Measurements from ENCODE around the gene TENT5C. TPM values are rescaled to one million over a fixed set of nuclear protein-coding genes. Genes with fewer than 3 reads are reported as not detected.

TENT5C gene
- total RNA-seq, 1 donor from 2014 or later: 9.8 TPM

DNA sequence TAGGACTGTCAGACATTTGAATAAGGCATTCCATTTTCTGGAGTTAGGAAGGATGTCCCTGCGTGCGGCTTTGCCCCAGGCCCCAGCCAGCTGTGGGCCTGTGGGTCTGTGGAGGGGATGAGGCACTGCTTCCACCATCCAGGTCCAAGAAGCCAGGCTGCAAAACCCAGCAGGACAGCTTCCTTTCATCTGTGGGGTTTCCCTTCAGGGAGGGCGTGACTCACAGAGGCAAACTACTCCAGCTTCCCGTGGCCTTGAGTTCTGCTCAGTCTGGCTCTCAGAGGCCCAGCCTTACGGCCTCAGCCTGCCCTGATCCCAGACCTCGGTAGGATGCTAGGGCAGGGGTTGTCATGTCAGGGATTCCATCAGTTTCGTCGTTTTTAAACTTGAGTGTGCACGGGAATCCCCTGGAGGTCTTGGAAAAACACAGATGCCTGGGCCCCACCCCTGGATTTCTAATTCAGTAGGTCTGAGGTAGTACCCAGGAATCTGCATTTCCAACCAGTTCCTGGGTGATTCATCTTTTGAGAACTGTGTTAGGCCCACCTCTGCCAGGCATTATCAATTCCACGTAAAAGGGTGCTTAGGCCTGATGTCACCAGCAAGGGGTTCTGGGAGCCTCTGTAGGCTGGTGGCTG is 32.3 kb upstream of the TENT5C start:
- peak; percentile 37 for DNase-seq (ENCODE audit: low spot score)

DNA sequence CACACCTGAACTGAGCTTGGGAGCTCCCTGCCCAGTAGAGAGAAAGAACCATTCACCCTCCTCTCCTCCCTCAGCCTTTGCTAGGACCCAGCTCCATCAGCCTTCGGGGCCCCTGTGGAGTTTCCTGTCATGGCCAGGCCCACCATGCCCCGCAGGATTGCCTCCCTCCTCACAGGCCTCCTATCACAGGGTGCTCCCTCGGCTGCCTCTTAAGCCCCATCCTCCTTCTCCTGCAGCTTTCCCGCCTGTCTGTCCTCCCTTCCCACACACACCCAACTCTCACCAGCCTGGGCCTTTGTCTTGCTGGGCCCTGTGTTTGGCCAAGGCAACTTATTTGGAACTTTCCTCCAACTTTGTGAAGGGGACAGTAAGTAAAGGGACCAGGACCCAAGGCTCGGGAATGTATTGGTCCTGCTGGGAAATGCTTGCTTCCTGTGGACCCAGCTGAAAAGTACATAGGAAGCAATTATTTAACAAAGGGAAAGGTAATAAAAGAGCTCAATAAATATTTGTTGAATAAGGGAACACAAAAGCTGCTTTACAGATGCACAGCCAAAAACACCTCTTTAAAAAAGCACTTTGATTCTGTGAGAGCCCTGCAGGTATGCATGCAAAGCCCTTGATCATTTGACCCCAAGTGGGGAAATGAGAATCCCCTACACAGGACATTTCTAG is 31.6 kb upstream of the TENT5C start:
- peak; percentile 30 for DNase-seq (ENCODE audit: low spot score)

DNA sequence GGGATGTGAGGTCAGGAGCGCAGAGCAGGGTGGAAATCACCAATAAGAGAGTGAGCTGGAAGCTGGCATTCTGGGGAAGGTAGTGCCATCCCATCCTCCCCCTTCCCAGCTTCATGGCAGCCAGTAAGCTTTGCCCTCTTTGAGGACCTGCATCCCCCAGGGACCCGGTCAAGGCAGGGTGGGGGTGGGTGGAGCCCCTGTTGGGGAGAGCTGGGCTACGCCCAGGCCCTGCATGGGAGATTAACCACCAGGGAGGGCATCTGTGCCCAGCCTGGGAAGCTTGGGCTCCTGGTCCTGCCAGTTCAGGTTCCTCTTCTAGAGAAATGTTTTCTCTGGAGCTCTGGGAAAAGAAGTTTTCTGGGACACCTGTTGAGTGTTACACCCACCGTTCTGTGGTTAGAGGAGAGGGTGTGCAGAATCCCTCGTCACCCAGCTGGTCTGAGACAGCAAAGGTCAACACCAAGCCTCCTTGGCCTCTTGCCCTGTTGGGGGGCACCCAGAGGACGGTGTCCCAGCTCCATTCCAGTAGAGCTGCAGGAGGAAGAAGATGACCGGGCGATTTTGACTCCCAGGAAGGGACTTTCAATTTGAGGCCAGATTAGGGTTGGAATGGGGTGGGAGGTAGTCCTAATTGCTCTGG is 30.1 kb upstream of the TENT5C start:
- no peak for DNase-seq (ENCODE audit: low spot score)

DNA sequence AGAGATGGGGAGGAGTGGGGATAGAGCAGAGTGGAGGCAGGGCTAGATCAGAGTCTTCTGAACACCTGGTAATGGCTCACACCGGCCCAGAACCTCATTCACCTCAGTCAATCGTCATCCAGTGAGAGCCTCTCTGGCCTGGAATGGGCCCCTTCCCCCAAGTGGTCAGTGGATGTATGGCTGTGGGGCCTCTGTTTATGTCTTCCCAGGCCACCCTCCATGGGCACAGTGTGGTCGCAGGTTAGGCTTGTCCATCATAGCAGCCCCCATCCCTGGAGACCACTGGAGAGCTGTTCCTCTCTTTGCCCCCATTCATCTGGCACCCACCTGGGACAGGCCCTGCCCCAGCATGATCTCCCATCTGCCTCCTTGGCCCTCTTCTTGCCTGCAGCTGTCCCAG is 29.6 kb upstream of the TENT5C start:
- DNase-seq (ENCODE audit: low spot score): no peak

DNA sequence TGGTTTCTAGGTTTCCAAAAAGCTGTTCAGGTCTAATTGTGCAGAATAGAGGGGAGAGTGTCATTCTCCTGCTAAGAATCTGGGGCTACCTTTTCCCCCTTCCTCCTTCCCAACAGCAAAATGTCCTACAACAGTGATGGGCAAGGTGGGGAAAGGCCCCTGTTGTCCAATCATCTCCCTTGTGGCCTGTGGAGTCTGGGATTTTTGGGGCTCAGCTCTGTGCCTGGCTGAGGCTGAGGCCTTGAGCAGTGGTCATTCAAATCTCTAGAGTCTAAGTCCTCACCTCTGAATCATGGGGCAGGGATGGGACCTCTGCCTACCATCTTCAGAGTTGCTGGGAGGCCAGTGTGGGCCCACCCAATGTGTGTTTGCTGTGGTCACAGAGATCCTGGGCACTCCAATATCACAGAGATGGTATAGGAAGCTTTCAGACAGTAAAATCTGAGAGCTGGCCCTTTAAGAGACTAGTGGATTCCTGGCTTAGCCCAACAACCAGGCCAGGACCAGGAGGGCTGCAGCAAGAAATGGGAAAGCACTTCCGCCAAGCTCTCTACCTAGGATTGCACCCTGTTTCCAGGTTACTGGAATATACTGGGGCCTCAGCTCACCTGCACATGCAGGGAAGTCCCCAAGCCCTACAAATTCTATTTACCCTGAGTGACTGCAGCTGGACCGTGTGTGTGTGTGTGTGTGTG is 28.5 kb upstream of the TENT5C start:
- DNase-seq (ENCODE audit: low spot score): no peak

DNA sequence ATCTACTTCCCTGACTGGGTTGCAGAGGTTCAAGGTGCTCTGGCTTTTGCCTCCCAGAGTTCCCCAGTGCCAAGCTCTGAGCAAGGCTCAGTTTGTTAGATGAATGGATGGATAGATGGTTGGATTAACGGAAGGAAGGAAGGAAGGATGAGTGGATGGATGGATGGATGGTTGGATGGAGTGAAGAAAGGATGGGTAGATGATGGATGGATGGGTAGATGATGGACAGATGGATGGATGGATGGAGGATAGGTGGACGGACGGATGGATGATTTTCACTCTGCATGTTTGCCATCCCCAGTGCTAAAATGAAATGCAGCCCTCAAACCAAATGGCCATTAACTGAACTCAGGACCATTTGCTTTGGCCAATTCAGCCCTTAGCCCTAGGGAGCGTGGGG is 27.4 kb upstream of the TENT5C start:
- DNase-seq (ENCODE audit: low spot score): no peak

DNA sequence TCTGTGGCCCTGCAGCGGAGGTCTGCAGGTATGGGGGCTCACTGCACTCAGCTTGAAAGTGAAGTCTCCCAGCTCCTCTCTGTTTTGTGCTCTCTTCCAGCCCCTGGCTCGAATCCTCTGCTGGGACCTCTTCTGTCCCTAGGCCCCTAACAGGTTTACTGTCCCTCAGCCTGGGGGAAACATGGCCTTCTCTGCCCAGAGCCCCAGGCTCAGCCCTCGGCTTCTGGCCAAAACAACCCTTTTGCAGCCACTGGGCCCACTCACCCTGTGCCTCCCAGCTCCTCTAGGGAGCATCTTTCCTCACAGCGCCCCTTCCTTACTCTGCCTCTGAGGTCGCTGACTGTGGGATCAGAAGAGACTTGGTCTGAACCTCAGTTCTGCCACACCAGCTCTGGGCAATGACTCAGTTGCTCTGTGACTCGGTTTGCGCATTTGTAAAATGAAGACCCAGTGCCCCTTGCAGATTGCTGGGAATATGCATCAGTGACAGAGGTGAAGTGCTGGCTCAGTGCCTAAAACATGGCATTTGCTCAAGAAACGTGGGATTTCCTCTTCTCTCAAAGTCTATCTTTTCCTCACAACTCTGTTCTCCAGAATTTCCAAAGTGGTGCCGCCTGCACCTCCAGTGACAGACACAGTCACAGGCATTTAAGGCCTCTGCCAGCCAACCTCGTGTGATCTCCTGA is 26.5 kb upstream of the TENT5C start:
- DNase-seq (ENCODE audit: low spot score): no peak

DNA sequence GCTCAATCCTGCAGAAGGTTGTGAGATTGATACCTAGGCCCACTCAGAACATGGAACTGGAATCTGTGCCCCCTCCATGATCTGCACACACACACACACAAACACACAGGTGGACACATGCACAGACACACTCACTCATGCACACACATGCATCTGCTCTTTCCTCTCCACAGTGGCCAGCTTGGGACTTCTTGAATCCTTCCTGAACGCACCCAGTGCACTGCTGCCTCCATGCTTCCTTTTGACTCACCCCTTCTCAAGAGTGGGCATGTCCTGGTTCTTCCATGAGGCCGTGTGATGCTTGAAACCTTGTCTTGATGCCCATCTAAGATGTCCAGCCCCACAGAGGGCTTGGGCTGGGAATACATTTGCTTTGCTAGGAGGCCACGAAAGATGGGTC is 25.4 kb upstream of the TENT5C start:
- DNase-seq (ENCODE audit: low spot score): no peak

DNA sequence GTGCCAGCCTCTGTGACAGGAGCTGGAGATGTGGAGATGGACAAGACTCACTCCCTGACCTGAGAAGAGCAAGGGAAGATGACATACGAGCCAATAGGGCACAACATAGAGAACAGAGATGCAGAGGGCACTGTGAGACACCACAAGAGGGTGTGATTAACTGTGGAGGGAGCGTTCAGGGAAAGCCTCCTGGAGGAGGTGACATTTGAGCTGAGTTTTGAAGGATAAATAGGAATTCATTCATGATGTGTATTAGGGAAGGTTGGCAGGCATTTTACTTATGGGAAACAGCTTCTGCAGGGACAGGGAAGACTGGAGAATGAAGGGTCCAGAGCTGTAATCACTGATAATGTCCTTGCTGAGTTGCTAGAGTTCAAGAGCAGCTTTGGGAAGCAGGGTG is 25.0 kb upstream of the TENT5C start:
- no peak for DNase-seq (ENCODE audit: low spot score)

DNA sequence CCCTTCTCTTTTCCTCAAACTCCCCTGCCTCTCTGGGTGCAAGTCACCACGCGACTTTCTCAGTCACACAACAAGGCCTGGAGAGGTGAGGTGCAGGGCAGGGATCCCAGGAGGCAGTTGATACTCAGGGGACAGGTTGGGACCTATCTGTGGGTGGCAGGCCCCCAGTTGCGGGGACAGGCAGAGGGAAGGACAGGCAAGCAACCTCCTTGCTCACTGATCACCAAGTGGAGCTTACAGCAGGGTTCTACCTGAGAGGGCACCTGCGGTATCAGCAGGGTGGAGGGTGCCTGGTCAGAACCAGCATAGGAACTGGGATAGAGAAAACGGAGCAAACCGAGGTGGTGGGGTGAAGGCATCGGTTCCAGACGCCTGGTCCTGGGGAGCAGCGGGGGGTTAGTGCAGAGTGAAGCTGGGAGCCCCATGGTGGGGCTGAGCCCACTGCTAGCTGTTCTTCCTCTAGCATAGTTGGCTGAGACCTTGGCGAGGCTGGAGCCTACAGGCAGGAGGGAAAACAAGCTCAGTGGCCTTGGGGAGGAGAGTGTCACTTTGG is 24.4 kb upstream of the TENT5C start:
- no peak for DNase-seq (ENCODE audit: low spot score)

DNA sequence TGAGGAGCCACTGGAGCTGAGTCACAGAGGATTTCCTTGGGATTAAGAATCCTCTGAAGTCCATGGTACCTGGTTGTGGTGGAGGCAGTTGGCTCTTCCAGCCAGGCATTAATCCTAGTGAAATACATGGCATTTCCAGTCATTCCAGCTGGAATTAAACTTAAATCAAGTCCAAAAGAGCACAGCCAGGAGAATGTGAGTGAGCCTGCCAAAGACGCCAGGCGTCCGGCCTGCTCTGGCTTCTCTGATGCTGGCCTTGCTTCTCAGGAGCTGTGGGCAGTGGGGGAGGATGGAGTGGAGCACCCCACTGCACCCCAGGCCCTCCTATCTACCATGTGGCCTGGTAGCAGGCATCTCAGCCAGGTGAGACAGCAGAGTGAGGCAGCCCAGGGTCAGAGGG is 23.4 kb upstream of the TENT5C start:
- no peak for DNase-seq (ENCODE audit: low spot score)

DNA sequence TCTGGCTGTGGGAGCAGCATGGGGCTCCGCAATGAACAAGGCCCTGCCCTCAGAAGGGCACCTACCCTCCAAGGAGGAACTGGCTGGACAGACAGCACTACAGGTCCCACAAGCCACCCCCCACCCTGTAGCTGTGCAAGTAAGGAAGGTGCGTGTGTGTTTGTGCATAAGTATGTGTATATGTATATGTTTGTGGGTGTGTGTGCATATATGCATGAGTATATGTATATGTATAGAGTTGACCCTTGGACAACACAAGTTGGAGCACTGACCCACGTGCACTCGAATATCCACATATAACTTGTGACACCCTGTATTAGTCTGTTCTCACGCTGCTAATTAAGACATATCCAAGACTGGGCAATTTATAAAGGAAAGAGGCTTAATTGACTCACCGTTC is 22.6 kb upstream of the TENT5C start:
- DNase-seq (ENCODE audit: low spot score): no peak

DNA sequence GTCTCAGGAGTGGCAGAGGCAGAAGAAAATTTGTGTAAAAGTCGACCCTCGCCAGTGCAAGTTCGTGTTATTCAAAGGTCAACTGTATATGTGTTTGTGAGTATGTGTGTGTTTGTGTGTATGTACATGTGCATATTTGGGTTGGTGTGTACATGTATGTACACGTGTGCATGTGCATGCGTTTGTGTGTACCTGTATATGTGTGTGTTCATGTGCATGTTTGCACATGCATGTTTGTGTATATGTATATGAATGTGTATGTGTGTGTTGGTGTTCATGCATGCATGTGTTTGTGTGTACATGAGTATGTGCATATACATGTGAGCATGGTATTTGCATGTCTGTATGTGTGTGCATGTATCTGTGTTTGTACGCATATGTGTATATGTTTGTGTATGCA is 21.7 kb upstream of the TENT5C start:
- DNase-seq (ENCODE audit: low spot score): no peak

DNA sequence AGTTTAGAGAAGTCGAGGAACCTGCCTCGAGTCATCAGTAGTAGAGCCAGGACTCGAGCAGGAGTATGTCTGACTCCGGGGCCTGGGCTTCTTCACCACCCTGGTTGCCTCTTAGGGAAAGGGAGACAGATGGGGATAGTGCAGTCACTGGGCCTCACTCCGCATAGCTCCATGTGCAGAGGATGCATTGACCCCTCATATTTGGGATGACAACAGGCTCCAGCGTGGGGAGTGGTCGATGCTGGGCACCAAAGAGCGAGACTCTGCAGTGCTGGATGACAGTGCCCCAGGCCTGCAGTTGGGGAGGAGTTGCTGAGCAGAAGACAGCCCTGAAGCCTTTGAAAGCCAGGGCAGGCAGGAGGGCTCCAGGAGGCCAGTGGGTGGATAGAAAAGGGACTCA is 20.8 kb upstream of the TENT5C start:
- DNase-seq (ENCODE audit: low spot score): no peak

DNA sequence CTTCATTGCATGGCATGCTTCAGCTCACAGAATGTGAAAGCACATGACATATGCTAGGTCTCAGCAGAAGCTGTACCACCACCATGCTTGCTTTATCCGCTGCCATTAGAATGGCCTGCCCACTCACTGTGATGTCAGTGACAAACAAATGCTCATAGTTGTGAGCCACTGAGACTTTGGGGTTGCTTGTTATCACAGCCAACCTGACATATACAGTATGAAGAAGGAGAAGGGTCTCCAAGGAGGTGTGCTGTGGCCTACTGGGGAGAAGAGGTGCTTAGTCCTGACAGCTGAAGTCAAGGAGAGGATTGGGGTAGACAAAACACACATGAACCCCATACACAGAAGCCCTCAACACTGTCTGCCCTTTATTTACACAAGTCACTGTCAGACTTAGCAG is 19.5 kb upstream of the TENT5C start:
- DNase-seq (ENCODE audit: low spot score): no peak

DNA sequence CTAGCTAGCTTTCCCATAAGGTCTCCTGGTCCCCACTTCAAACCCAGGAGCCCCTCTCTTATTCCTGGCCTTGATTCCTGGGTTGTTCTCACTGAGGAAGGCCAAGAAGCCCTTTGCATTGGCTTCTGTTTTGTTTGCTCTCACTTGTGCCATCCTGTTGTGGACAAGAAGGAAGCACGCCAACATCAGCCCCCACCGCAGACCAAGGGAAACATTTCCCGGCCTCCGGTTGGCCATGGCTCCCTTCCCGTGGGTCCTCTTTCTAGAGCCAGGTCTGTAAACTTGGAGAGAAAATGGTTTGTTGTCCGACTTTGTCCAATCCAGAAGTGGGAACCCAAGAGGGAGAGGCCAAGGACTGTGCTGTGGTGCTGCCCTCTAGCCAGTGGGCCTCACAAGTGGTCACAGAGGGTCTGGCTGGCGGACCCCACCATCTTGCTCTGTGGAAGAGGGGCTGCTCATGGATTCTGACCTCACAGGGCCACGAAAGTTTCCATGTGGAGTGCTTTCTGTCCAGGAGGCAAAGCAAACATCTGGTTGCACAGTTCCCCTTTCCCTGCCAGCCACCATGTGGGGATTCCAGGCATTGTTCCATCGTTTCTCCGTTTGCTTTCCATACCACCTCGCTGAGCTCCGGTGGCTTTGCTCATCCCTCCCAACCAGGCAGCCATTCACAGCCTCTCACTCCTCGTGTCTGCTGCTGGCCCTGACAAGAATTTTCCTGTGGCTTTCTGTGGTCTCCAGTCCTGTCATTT is 18.9 kb upstream of the TENT5C start:
- DNase-seq (ENCODE audit: low spot score): no peak

DNA sequence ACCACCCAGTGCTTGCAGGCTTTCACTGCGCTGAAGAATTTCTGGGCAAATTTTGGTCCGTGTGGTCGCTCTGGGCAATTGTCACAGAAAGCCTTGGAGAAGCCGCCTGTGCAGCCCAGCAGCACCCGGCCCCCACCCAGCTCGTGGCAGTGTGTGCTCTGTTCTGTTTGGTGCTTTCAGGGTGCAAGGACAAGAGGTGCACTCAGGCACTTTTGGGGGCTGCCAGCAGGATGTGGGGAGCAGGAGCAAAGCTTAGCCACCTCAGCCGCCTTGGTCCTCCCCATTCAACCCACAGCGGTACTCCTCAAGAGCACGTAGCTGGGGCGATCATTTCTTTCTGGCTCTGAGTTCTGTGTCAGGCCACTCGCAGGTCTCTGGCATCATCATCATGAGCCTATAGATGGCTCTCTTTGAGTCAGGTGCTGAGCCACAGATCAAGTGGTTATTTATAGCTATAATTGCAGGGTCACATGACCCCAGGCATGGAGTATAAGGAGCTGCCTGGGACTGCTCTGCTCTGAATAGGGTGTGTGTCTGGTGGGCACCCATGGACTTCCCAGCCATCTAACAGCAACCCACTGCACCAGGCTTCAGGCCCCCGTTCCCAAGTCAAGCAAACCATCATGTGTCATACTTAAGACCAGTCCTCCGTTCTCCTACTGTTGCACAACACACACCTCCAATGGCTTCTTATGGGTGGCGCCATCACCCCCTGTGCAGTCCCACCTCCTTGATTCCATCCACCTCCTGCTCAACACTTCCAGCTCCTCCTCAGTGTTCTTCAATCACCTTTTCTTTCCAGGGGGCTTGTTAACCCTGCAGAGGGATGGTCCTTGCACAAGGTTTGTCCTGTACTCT is 18.1 kb upstream of the TENT5C start:
- no peak for DNase-seq (ENCODE audit: low spot score)

DNA sequence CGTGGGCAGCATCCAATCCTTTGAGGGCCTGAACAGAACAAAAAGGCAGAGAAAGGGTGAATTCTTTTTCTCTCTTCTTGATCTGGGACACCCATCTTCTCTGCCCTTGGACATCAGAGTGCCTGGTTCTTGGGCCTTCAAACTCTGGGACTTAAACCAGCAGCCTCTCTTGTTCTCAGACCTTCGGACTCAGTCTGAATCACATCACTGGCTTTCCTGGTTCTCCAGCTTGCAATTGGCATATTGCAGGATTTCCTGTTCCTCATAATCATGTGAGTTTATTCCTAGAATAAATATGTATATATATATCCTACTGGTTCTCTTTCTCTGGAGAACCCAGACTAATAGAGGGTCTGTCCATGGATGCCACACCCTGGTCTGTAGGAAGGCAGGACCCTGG is 16.3 kb upstream of the TENT5C start:
- DNase-seq (ENCODE audit: low spot score): no peak

DNA sequence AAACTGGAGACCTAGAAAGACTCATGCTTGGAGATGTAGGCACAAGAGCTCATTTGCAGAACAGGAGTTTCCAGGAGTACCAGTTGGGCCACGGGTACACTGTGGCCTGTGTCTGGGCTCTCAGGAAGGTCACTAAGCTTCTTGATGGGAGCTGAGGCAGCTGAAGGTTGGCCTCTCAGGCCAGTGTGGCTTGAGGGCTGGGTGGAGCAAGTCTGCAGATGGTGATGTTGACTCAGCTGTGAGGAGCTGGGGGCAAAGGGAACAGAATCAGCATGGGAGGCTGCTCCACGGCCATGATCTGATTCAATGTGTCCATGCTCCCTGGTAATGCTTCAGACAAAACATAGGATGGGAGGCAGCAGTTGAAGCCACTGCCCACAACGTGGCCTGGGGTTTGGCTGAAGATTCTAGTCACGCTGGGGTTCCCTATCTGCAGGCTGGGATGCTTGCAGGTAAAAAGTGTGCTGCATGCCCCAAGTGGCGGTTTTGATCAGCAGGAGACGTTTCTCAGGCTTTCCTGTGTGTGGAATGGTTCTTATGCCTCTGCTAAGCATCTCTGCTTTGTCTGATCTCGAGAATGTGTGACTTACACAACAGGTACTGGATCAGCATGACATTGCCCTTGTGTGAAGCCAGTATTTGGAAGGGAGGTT is 15.4 kb upstream of the TENT5C start:
- DNase-seq (ENCODE audit: low spot score): no peak

DNA sequence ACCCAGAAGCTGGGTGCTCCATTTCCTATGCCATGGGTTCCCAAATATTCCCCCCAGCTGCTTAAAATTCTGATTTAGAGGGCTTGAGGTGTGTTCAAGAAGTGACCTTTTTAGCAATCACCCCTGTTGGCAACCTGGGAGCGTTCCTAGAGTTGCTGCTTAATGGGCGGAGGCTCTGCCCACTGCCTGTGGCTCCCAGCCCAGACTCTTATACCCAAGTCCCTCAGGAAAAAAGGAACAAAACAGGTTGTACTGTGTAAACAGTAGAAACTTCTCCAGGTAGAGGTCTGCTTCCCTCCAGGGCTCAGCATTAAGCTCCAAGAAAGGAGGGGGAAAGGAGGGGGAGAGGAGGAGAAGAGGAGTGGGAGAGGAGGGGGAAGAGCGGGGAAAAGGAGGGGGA is 14.6 kb upstream of the TENT5C start:
- no peak for DNase-seq (ENCODE audit: low spot score)

Measured in ureter (tissue), 1 donor.